Esophagus muscularis mucosa (tissue), 4 donors: ENCODE results near the gene LHX2. TPM values are rescaled to one million over a fixed set of nuclear protein-coding genes. Genes with fewer than 3 reads are reported as not detected.

ENCODE experiments used
- DNase-seq: peaks from one replicate; pipeline ENCODE4 v3.0.0-alpha.2; 2017; ENCODE audit errors: extremely low spot score
- H3K27ac ChIP-seq, 4 donors: fragments of 200-600 bp; sonication (generic); replicated peaks in 1 of 4; 1 replicate in 3 of 4; 2 replicates in 1 of 4; pipeline ENCODE4 v1.5.1; 2016 to 2019; ENCODE audit warnings: mild to moderate bottlenecking in 1 of 4
- H3K27me3 ChIP-seq, 4 donors: fragments of 200-600 bp; sonication (generic); one replicate each; pipeline versions ENCODE4 v1.5.1 to v1.6.0; 2016 to 2019
- H3K36me3 ChIP-seq, 4 donors: fragments of 200-600 bp; sonication (generic); one replicate each; pipeline ENCODE4 v1.5.1; 2016 to 2019
- H3K4me1 ChIP-seq, 4 donors: fragments of 200-600 bp; sonication (generic); one replicate each; pipeline ENCODE4 v1.5.1; 2016 to 2019
- H3K4me3 ChIP-seq, 4 donors: fragments of 200-600 bp; sonication (generic); 1 replicate in 2 of 4; 2 replicates in 2 of 4; pipeline ENCODE4 v1.5.1; 2016 to 2019; ENCODE audit warnings: mild to moderate bottlenecking in 4 of 4, moderate library complexity in 1 of 4
- H3K9me3 ChIP-seq, 4 donors: fragments of 200-600 bp; sonication (generic); 1 replicate in 3 of 4; 2 replicates in 1 of 4; pipeline ENCODE4 v1.5.1; 2016 to 2019
- EP300 ChIP-seq: sonication (generic); formaldehyde crosslinking; IDR thresholded peaks from one replicate; pipeline ENCODE4 v1.6.1; 2017; ENCODE audit warnings: antibody characterized with exemption
- POLR2A ChIP-seq: fragments of 450-650 bp; IDR thresholded peaks from one replicate; pipeline ENCODE4 v1.6.1; 2017; ENCODE audit warnings: antibody characterized with exemption, moderate library complexity, mild to moderate bottlenecking, low read depth
- POLR2AphosphoS5 ChIP-seq, 2 donors: sonication (generic); formaldehyde crosslinking; IDR thresholded peaks; one replicate each; pipeline ENCODE4 v1.6.1; 2017; ENCODE audit warnings: antibody characterized with exemption in 2 of 2
- WGBS: methylation state at CpG from one replicate; pipeline ENCODE4 v1.1.5; 2018; 5-methylcytosine and 5-hydroxymethylcytosine counted together
- intact Hi-C: fragments of 100-400 bp; cut with DNase I; formaldehyde crosslinking; loops from one replicate; pipeline ENCODE4 v1.15.1; 2023
- total RNA-seq, 4 donors: library from RNA; depleted of rRNA; stranded (reverse); fragments of >200 nt; gene quantifications; one replicate each; pipeline versions ENCODE4 v1.1.0 to v1.2.1, GENCODE V29; 2016
- TF ChIP-seq, protein P1 (sequence below), 3 experiments: fragments of 200-600 bp in 2 of 3; fragments of 450-650 bp in 1 of 3; sonication (generic) in 2 of 3; IDR thresholded peaks; one replicate each; pipeline ENCODE4 v1.5.1; 2017 to 2019; ENCODE audit warnings: antibody characterized with exemption in 3 of 3, mild to moderate bottlenecking in 2 of 3, moderate library complexity in 1 of 3

The LHX2 gene
- total RNA-seq, 4 donors from 2014 or later, result not detected

DNA sequence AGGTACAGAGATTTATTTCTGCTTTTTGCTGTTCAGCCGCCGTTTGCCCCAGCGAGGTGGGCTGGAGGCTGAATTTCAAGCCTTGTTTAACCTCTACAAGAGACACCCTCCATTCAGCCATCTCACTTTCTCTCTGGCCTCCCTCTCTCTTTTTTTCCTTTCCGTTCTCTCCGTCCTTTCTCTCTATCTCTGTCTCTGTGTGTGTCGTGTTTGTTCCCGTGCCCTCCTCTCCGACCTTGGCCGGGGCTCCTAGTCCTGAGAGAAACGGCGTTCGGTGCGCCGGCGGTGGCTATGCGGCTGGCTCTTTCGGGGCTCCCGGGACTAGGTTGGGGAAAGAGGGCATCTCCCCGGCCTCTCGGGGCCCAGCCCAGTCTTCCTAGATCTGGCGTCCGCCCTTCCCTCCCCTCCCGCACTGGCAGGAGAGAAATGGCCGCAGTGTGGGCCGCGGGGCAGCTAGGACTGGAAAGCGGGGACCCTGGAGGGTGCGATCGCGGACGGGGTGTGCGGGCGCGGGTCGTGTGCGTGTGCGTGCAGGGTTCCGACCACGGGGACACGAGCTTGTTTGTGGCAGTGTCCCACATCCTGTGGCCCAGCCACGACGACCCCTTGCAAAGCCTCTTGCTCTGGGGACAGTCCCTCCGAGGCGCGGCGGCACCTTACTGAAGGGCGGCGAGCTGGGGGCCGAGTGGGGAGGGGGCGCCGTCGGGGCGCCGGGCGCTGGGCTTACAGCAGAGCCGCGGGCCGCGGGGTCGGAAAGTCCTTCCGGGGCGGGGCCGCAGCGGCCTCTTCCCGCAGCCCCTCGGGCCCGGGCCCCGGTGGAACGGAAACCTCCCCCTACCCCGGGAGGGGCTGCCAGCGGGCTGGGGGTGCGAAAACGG lies 5.7 kb downstream of the LHX2 start:
- Histone ChIP-seq H3K4me1 (peaks cover 42 to 82% (median 64%) of the 10 kb centered on the region in 4 donors), H3K27ac (no peak overlapping the region), H3K27me3 (peaks cover 31 to 100% (median 96%) of the 10 kb centered on the region in 4 donors), H3K9me3 (no peaks in the 10 kb centered on the region), H3K4me3 (peak overlapping the region; percentile 18 to 39 (median 35)), H3K36me3 (no peaks in the 10 kb centered on the region)
- DNase-seq, result no peak
- TF ChIP-seq, protein P1, sequence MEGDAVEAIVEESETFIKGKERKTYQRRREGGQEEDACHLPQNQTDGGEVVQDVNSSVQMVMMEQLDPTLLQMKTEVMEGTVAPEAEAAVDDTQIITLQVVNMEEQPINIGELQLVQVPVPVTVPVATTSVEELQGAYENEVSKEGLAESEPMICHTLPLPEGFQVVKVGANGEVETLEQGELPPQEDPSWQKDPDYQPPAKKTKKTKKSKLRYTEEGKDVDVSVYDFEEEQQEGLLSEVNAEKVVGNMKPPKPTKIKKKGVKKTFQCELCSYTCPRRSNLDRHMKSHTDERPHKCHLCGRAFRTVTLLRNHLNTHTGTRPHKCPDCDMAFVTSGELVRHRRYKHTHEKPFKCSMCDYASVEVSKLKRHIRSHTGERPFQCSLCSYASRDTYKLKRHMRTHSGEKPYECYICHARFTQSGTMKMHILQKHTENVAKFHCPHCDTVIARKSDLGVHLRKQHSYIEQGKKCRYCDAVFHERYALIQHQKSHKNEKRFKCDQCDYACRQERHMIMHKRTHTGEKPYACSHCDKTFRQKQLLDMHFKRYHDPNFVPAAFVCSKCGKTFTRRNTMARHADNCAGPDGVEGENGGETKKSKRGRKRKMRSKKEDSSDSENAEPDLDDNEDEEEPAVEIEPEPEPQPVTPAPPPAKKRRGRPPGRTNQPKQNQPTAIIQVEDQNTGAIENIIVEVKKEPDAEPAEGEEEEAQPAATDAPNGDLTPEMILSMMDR (IDR thresholded peaks at IDR 0.05), result no peak
- TF ChIP-seq POLR2AphosphoS5 (IDR thresholded peaks at IDR 0.05), result no peak
- no peak for TF ChIP-seq POLR2A
- TF ChIP-seq EP300, result no peak
- intact Hi-C loops, result no loop called here
- WGBS, result 5% methylated on average over 38 of the region's 73 CpGs

DNA sequence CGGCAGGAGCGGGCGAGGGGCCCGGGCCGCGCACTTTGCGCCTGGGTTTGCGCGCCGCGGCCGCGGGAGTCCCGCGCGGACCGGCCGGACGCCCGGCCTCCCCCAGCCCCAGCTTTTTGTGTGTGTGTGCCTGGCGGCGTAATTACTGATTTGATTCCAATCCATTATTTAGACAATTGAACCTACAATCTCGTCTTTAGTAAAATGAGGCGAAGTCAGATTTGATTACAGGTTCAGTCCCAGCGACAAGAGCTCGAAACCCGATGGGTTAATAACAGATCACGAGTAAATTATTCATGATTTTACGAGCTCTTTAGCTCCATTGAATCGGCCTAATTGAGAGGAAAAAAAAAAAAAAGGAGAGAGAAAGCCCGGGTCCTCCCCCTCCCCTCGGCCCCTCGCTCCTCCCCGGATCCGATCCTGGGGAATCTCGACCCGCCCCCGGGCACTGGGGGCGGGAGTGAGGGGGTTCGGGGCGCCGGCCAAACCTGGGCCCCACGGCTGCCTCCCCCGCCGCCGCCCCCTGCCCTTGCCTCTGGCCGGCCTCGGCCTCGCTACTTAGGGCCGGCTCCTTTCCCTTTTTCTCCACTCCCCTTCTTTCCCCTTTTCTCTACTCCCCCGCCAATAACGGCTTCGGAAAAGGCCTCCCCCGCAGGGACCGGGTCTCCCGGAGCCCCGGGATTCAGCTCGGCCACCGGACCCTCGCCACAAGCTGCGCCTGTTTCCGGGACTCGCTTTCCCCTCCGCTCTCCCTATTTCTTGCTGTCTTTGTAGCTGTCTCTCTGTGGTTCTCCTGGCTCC lies 6.6 kb downstream of the LHX2 start:
- 3% methylated on average over 53 of the region's 64 CpGs for WGBS
- no peaks in the 10 kb centered on the region for H3K9me3 ChIP-seq
- DNase-seq, result no peak
- H3K27ac ChIP-seq, result no peak overlapping the region
- intact Hi-C loops, result no loop called here
- H3K4me1 ChIP-seq, result peaks cover 34 to 79% (median 58%) of the 10 kb centered on the region in 4 donors
- H3K36me3 ChIP-seq, result no peaks in the 10 kb centered on the region
- peaks cover 31 to 100% (median 96%) of the 10 kb centered on the region in 4 donors for H3K27me3 ChIP-seq
- H3K4me3 ChIP-seq, result peak overlapping the region; percentile 18 to 39 (median 35)
- TF ChIP-seq, protein P1 (IDR thresholded peaks at IDR 0.05), result no peak
- no peak for TF ChIP-seq POLR2A
- no peak for TF ChIP-seq POLR2AphosphoS5 (IDR thresholded peaks at IDR 0.05)
- TF ChIP-seq EP300, result no peak

DNA sequence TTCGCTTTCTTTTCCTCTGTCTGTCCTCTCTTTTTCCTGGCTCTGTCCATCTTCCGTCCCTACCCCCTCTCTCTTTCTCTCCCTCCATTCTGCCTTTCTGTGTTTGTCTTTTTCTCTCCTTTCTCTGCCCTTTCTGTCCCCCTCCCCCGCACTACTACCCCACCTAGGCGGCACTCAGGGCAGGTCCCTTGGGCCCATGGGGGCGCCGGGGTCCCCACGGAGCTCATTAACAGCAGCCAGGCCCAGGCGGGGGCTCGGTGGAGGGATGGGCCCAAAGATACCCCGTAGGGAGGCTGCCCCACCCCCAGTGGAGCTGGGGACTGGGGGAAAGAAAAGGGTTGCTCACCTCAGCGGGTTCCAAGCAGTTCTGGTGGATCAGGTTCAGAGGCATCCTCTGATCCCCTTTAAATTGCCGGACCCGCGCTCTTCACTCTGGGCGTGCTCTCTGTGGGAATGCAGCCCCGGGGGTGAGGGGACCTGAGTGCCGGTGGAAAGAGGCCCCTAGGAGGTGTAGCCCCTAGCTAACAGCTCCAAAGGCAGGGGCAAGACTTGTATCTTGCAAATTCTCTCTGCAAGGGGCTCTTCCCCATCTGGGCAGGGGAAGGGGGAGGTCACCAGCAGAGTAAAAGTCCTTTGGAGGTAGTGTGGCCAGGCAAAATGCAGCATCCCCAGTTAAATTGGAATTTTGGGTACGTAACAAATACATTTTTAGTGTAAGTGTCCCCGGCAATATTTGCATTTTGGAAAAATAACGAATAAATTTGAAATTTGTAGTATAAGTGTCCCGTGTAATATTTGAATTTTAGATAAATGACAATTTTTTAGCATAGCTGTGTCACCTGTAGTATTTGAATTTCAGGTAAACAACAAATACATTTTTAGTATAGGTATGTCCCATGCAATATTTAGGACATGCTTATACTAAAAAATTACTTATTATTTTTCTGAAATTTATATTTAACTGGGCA lies 7.4 kb downstream of the LHX2 start:
- H3K9me3 ChIP-seq, result no peaks in the 10 kb centered on the region
- 12% methylated on average over 21 of the region's 21 CpGs for WGBS
- no peak overlapping the region for H3K27ac ChIP-seq
- H3K27me3 ChIP-seq, result peaks cover 31 to 100% (median 90%) of the 10 kb centered on the region in 4 donors
- intact Hi-C loops, result no loop called here
- TF ChIP-seq POLR2A (no peak), EP300 (no peak), POLR2AphosphoS5 (IDR thresholded peaks at IDR 0.05) (no peak)
- TF ChIP-seq, protein P1 (IDR thresholded peaks at IDR 0.05), result no peak
- no peaks in the 10 kb centered on the region for H3K36me3 ChIP-seq
- no peak for DNase-seq
- peaks cover 34 to 71% (median 50%) of the 10 kb centered on the region in 4 donors for H3K4me1 ChIP-seq
- peak overlapping the region in 3 of 4 donors; percentile 18 to 39 (median 35) for H3K4me3 ChIP-seq

DNA sequence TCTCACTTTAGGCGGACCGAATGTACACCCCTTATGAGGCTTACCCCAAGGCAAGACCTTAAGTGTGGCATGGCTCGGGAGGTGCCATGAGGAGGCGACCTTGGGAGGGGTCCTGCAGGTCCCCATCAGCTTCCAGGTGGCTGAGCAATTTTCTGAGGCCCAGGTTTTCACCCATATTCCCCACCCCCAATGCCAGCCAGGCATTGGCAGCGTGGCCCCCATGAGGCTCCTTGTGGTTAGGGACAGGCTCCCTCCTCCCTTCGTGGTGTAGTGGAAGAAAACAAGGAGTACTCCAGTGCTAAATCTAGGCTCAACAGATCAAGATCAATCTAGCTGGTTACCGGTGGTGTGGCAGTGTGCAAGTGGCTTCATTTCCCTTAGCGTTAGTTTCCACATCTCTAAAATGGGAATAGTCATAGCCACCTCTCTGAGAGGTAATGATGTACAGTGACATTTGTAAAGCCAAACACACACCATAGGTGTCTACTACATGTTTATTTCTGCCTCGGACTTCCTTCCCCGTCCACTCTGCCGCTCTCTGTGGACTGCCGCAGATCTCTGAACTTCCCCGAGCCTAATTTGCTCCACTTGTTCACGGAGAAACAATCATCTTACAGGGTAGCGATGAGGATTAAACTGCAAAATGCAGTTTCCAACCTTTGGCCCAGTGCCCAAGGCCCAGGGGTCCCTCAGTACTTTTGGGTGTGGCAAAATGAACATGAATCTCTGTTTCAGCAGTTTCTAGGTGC lies 8.4 kb downstream of the LHX2 start:
- no peak overlapping the region for H3K27ac ChIP-seq
- H3K27me3 ChIP-seq, result peaks cover 30 to 100% (median 81%) of the 10 kb centered on the region in 4 donors
- no peak overlapping the region for H3K4me3 ChIP-seq
- peaks cover 34 to 68% (median 49%) of the 10 kb centered on the region in 4 donors for H3K4me1 ChIP-seq
- no peak for DNase-seq
- no peaks in the 10 kb centered on the region for H3K36me3 ChIP-seq
- intact Hi-C loops, result no loop called here
- whole genome bisulfite sequencing, result 12% methylated on average over 13 of the region's 15 CpGs
- H3K9me3 ChIP-seq, result no peaks in the 10 kb centered on the region
- TF ChIP-seq POLR2A (no peak), POLR2AphosphoS5 (IDR thresholded peaks at IDR 0.05) (no peak), EP300 (no peak)
- TF ChIP-seq, protein P1 (IDR thresholded peaks at IDR 0.05), result no peak
